ENCODE data around the gene ARHGAP8.
"Not testable (repeated sequence)": the region's sequence is repeated elsewhere in the genome, so short reads cannot be mapped to it uniquely, and the experiment has no call there.

ARHGAP8 gene

GRCh38 chr22:44737406-44738346, 14.7 kb upstream of the ARHGAP8 start:
- TF ChIP-seq CTCF (IDR thresholded peaks at IDR 0.05; ENCODE audit: extremely low read depth, insufficient read depth, missing control alignments) = no peak
- in situ Hi-C loops (cut with MboI; ENCODE audit: low pct_unique_long_range_greater_than_20kb, low sequenced_read_pairs, unreplicated experiment) = no loop called here
- no peak for DNase-seq (ENCODE audit: low spot score)

- DNase-seq (ENCODE audit: low spot score) = no peak
- in situ Hi-C loops (cut with MboI; ENCODE audit: low pct_unique_long_range_greater_than_20kb, low sequenced_read_pairs, unreplicated experiment) = no loop called here
- TF ChIP-seq CTCF (IDR thresholded peaks at IDR 0.05; ENCODE audit: extremely low read depth, insufficient read depth, missing control alignments) = no peak
Observed at GRCh38 chr22:44738347-44738715, 14.0 kb upstream of the ARHGAP8 start.

- DNase-seq (ENCODE audit: low spot score) = no peak
- in situ Hi-C loops (cut with MboI; ENCODE audit: low pct_unique_long_range_greater_than_20kb, low sequenced_read_pairs, unreplicated experiment) = no loop called here
- TF ChIP-seq CTCF (IDR thresholded peaks at IDR 0.05; ENCODE audit: extremely low read depth, insufficient read depth, missing control alignments) = no peak
Observed at GRCh38 chr22:44739024-44739423, 13.4 kb upstream of the ARHGAP8 start.

- in situ Hi-C loops (cut with MboI; ENCODE audit: low pct_unique_long_range_greater_than_20kb, low sequenced_read_pairs, unreplicated experiment) = loop anchor here (10.0 kb wide), 1 partner anchor 45 kb away; no protein-coding TSS in a partner anchor
- not testable (repeated sequence) for DNase-seq (ENCODE audit: low spot score)
Observed at GRCh38 chr22:44739666-44740065, 12.7 kb upstream of the ARHGAP8 start.

- in situ Hi-C loops (cut with MboI; ENCODE audit: low pct_unique_long_range_greater_than_20kb, low sequenced_read_pairs, unreplicated experiment) = loop anchor here (10.0 kb wide), 1 partner anchor 46 kb away; no protein-coding TSS in a partner anchor
- DNase-seq (ENCODE audit: low spot score) = no peak
- no peak for TF ChIP-seq CTCF (IDR thresholded peaks at IDR 0.05; ENCODE audit: extremely low read depth, insufficient read depth, missing control alignments)
Observed at GRCh38 chr22:44740307-44740706, 12.1 kb upstream of the ARHGAP8 start.

- no peak for DNase-seq (ENCODE audit: low spot score)
Observed at GRCh38 chr22:44741929-44742328, 10.4 kb upstream of the ARHGAP8 start.

More at GRCh38 chr22:44741929-44742328, 10.4 kb upstream of the ARHGAP8 start:
- no peak for TF ChIP-seq CTCF (IDR thresholded peaks at IDR 0.05; ENCODE audit: extremely low read depth, insufficient read depth, missing control alignments)
- in situ Hi-C loops (cut with MboI; ENCODE audit: low pct_unique_long_range_greater_than_20kb, low sequenced_read_pairs, unreplicated experiment) = loop anchor here (10.0 kb wide), 1 partner anchor 47 kb away; no protein-coding TSS in a partner anchor
